ENCODE data around the gene CADPS2.

GRCh38 chr7:122902751-122903495, 16.7 kb upstream of the CADPS2 start:
- TF ChIP-seq POLR2AphosphoS5 (IDR thresholded peaks at IDR 0.05) (no peak), POLR2A (IDR thresholded peaks at IDR 0.05) (no peak)
